Activated naive CD4-positive, alpha-beta T cell treated with anti-CD3 and anti-CD28 coated beads, Interleukin-2, amount 50 U/mL, for 24 hours (primary cell): ENCODE measurements around the gene FBXO3.

Source experiments
- H3K27ac Mint-ChIP-seq: one replicate; pipeline ENCODE4 v1.8.0; 2021; ENCODE audit warnings: mild to moderate bottlenecking, mixed read lengths
- H3K27me3 Mint-ChIP-seq: one replicate; pipeline ENCODE4 v1.8.0; 2021; ENCODE audit warnings: mixed read lengths
- H3K36me3 Mint-ChIP-seq: one replicate; pipeline ENCODE4 v1.8.0; 2021; ENCODE audit warnings: mixed read lengths
- H3K4me1 Mint-ChIP-seq: one replicate; pipeline ENCODE4 v1.8.0; 2021; ENCODE audit warnings: mixed read lengths
- H3K4me3 Mint-ChIP-seq: one replicate; pipeline ENCODE4 v1.8.0; 2021; ENCODE audit warnings: mild to moderate bottlenecking, mixed read lengths
- H3K9me3 Mint-ChIP-seq: one replicate; pipeline ENCODE4 v1.8.0; 2021; ENCODE audit warnings: mixed read lengths

FBXO3 gene

DNA sequence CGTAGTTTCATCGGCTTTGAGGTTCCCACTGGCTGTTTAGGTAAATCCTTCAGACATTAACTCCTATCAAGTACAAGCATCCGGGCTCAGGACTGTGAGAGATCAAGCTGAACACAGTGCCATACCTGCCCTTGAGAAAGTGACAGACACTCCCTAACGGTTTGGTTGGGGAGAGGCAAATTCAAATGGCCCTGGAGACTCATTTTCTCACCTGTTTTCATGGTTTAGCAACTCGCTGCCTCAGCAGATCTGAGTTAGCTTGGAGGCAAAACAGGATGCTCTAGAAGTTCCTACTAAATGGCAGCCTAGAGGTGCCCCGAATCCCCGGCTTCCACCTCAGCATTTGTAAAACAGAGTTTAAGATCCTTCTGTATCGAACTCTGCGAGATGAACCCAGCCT is 3.6 kb upstream of the FBXO3 start:
- H3K4me3 Mint-ChIP-seq = no peak overlapping the region
- H3K27me3 Mint-ChIP-seq = peaks cover 8% of the 10 kb centered on the region

DNA sequence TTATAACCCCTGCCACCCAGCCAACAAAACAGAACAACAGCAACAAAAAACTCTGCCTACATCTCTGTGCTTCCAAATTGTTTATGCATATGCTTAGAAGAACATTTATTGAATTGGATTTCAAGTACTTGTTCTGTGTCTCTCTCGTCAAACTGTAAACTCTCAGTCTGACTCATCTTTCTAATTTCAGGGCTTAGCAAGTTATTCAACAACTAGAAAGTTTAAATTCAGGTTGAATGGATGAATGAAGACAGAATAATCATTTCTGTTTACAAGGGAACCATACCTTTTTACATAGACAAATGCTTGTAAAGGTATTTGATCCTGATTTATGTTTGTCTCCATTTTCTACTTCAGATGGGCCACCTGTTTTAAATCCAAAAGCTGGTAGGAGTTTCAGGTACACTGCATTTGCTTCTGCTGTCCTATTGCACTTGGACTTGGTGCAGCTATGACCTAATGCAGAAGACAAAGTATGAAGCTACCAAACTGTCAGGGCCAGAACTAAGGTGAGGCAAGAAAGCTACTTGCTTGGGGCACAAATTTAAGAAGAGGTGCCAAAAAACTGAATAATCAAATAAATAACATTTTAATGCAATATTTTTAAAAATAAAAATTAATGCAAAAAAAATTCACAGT is 1.6 kb upstream of the FBXO3 start:
- H3K9me3 Mint-ChIP-seq = no peaks in the 10 kb centered on the region
- H3K27ac Mint-ChIP-seq = no peak overlapping the region
- peaks cover 39% of the 10 kb centered on the region for H3K4me1 Mint-ChIP-seq
- H3K27me3 Mint-ChIP-seq = peaks cover 6% of the 10 kb centered on the region
- no peaks in the 10 kb centered on the region for H3K36me3 Mint-ChIP-seq
- peak overlapping the region; percentile 97 for H3K4me3 Mint-ChIP-seq

More for the DNA sequence above, 3.6 kb upstream of the FBXO3 start:
- Mint-ChIP-seq H3K9me3 (no peaks in the 10 kb centered on the region), H3K27ac (no peak overlapping the region), H3K4me1 (peaks cover 23% of the 10 kb centered on the region), H3K36me3 (no peaks in the 10 kb centered on the region)

DNA sequence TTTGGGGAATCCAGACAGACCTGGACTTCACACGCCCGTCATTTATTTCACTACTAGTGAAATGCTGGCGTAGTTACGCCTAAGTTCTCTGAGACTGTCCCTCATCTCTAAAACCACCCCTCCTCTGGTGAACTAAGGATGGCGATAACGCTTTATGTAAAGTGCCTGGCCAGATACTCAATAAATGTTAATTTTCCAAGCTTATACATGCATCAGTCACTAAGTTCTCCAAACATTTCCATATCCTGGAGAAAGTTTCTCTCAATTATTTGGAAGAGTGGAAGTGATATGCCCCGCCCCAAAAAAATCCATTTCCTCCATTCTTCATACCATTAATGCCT is 1.1 kb upstream of the FBXO3 start:
- Mint-ChIP-seq H3K4me1 (peaks cover 39% of the 10 kb centered on the region), H3K27ac (no peak overlapping the region), H3K4me3 (peak overlapping the region; percentile 97), H3K9me3 (no peaks in the 10 kb centered on the region), H3K27me3 (peaks cover 6% of the 10 kb centered on the region), H3K36me3 (no peaks in the 10 kb centered on the region)

DNA sequence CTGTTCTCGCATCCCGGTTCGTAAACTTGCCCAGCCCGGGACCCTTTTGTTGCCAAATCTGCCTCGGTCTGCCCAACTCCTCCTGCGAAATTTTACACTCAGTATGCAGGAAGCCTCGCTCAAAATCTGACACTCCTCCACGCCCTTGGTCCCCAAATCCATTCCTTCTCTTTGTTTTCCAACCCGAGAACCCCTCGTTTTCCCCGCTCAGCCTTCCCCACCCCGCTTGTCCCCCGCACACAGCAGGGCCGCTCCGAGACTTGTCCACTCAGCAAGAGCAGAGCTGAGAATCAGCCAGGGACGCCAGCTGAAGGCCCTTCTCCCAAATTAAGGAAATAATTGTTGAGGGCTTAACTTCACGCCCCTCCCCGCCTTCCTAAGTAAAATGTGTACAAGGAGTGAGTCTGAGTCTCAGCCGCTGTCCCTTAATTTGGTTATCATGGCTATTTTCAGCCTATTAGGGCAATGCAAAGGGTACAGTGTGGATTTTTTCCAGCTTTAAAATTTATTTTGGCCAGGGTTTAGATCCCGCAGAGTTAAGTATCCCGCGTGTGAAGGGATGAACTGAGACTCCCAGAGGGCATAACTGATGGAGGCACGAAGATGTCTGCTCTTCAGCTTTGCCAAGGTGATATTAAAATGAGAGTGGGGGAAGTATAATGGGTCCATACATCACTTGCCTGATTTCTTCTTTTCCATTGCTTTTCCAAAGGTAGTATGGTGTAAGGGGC is 581 bp upstream of the FBXO3 start:
- Mint-ChIP-seq H3K4me3 (peak overlapping the region; percentile 97), H3K27me3 (peaks cover 4% of the 10 kb centered on the region), H3K4me1 (peaks cover 44% of the 10 kb centered on the region), H3K9me3 (no peaks in the 10 kb centered on the region), H3K27ac (peak overlapping the region; percentile 85), H3K36me3 (no peaks in the 10 kb centered on the region)

DNA sequence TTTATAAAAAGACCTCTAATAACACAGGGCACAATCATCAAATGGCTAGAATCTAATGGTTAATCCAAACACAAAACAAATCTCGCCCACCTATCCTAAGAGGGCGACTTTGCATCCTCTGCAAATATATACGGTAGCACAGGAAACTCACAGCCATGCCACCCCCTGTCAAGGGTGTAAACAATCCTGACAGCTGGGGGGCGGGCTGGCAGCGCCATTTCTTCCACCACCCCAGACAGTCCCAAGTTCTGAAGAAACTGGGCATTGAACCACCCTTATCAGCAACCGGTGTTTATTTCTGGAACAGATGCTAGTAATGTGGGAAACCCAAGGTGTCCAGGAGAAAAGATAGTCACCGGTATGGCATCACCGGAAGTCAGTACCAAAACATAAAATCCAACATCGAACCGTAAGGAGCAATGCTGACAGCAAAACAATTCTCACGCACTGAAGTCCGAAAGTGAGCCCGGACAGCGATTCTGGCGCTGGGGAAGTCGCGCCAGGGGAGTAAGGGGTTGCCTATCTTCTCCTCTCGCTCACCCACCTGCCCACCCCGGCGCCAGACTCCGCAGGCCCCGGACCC is 825 bp downstream of the FBXO3 start:
- no peaks in the 10 kb centered on the region for H3K27me3 Mint-ChIP-seq
- peaks cover under 1% of the 10 kb centered on the region for H3K36me3 Mint-ChIP-seq
- H3K27ac Mint-ChIP-seq = peak overlapping the region; percentile 68
- peak overlapping the region; percentile 97 for H3K4me3 Mint-ChIP-seq
- H3K9me3 Mint-ChIP-seq = no peaks in the 10 kb centered on the region
- peaks cover 49% of the 10 kb centered on the region for H3K4me1 Mint-ChIP-seq

DNA sequence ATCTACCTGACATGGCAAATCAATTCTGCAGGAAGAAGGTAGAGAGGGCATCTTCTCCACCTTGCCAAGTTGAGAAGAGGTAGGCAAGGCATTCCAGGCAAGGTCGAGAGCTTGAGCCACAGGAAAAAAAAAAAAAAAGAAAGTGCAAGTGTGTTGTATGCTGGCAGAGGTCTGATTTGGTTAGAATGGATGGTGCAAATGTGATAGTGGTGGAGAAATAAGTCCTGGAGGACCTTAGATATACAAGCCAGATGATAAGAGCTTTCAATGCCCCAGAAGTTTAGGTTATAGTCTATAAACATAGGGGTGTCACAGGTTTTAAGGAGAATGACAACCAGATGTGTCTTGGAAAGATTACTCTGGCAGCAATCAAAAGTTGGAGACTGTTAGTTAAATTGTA is 1.4 kb downstream of the FBXO3 start:
- Mint-ChIP-seq H3K4me1 (peaks cover 49% of the 10 kb centered on the region), H3K4me3 (peak overlapping the region; percentile 97), H3K27ac (peak overlapping the region; percentile 61), H3K27me3 (no peaks in the 10 kb centered on the region), H3K36me3 (peaks cover 2% of the 10 kb centered on the region), H3K9me3 (no peaks in the 10 kb centered on the region)

DNA sequence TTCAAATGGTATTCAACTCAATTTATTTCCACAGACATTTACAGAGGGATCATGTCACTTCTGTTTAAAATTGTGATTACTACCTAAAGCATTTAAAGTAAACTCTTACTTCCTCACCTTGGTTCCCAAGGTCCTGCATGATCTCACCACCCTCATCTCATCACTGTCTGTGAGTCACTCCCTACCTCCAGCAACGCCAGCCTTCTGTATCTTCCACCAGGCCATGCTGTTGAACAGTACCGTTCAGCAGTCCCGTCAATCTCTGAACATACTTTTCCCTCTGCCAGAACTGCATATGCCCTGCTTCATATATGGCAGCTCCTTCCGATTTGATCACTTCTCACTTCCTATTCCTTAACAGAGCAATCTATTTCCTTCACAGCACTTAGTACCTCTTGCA is 2.0 kb downstream of the FBXO3 start:
- no peaks in the 10 kb centered on the region for H3K27me3 Mint-ChIP-seq
- H3K4me3 Mint-ChIP-seq = peak overlapping the region; percentile 97
- peaks cover 49% of the 10 kb centered on the region for H3K4me1 Mint-ChIP-seq
- peaks cover 2% of the 10 kb centered on the region for H3K36me3 Mint-ChIP-seq
- peak overlapping the region; percentile 61 for H3K27ac Mint-ChIP-seq
- H3K9me3 Mint-ChIP-seq = no peaks in the 10 kb centered on the region

DNA sequence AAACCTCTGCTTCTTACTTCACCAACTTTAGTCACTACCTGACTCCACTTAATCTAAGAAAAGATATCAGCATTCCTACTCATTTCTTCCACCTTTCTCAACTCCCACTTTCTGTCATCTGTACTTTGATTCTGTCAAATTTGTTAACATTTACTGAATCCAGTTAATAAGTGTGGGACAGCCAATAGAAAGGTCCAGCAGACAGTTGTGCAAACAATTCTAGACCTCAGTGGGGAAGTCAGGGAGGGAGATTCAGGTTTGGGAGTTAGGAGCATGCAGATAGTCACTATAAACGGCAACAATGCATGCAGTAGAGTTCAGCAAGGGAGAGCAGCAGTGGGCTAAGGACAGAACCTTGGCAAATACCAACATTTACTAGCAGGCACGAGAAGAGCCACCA is 4.1 kb downstream of the FBXO3 start:
- peaks cover 10% of the 10 kb centered on the region for H3K36me3 Mint-ChIP-seq
- H3K9me3 Mint-ChIP-seq = no peaks in the 10 kb centered on the region
- no peak overlapping the region for H3K4me3 Mint-ChIP-seq
- no peak overlapping the region for H3K27ac Mint-ChIP-seq
- H3K27me3 Mint-ChIP-seq = no peaks in the 10 kb centered on the region
- H3K4me1 Mint-ChIP-seq = peaks cover 49% of the 10 kb centered on the region

DNA sequence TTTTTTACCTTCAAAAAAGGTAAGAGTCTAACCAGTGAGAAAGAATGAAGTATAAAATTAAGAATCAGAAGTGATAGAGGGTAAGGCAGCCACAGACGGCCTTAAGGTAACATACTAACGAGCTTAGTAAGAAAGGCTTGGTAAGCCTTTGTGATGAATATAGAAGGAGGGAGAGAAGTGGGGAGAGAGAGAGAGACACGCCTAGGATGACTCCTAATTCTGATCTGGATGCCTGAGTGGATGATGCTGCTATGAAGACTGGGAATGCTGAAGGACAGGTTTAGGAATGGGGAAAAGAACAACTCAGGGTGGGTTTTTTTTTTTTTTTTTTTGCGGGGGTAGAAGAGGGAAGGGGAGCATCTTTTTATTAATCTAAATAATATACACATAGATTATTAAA is 4.8 kb downstream of the FBXO3 start:
- peaks cover 14% of the 10 kb centered on the region for H3K36me3 Mint-ChIP-seq
- no peaks in the 10 kb centered on the region for H3K9me3 Mint-ChIP-seq
- no peak overlapping the region for H3K27ac Mint-ChIP-seq
- no peaks in the 10 kb centered on the region for H3K27me3 Mint-ChIP-seq
- H3K4me3 Mint-ChIP-seq = no peak overlapping the region
- peaks cover 43% of the 10 kb centered on the region for H3K4me1 Mint-ChIP-seq

DNA sequence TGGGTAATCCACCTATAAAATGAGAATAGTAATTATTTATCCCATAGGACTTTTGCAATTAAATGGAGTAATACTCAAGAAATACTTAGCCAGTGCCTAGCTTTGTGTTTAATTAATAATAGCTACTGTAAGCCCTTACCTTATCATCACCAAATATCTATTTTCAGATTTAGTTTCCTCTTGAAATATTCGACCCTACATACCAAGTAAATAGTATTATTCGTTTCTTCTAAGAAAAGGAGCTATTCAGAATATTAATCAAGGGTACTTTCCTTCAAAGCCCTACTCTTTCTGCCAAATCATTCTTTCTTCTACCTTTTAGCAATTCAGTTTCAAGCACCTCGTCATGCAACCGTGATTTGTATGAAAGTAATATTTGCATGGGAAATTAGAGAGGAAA is 6.7 kb downstream of the FBXO3 start:
- no peaks in the 10 kb centered on the region for H3K27me3 Mint-ChIP-seq
- no peak overlapping the region for H3K27ac Mint-ChIP-seq
- H3K9me3 Mint-ChIP-seq = no peaks in the 10 kb centered on the region
- H3K4me1 Mint-ChIP-seq = peaks cover 46% of the 10 kb centered on the region
- peaks cover 28% of the 10 kb centered on the region for H3K36me3 Mint-ChIP-seq
- no peak overlapping the region for H3K4me3 Mint-ChIP-seq

DNA sequence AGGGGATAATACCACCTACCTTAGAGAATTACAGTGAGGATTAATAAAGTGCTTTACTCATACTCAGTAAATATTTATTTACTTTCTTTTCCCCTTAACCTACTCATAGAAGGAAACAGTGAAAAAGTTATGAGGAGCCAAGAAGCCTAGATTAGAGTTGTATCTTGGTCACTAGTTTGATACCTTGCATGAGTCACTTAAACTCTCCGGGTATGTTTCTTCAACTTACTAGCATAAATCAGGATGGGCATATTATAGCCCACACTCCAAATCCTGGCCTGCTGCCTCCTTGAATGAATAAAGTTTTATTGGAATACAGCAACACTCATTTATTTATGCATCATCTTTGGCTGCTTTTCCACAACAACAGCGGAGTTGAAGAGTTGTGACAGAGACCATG is 8.2 kb downstream of the FBXO3 start:
- Mint-ChIP-seq H3K27me3 (no peaks in the 10 kb centered on the region), H3K36me3 (peaks cover 34% of the 10 kb centered on the region), H3K4me3 (no peak overlapping the region), H3K4me1 (peaks cover 40% of the 10 kb centered on the region), H3K27ac (no peak overlapping the region), H3K9me3 (no peaks in the 10 kb centered on the region)

DNA sequence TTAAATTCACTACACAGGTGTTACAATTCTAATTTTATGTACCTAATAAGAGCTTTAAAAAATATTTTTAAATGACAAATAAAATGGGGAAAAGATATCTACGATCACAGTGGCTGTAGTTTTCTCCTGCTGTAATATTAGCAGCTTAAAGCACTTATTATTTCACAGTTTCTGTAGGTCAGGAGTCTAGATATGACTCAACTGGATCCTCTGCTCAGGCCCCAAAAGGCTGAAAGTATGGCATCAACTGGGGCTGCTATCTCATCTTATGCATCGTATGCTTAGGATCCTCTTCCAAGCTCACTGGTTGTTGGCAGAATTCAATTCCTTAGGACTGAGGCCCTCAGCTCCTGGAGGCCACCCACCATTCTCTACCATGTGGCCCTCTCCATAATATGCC is 12.8 kb downstream of the FBXO3 start:
- Mint-ChIP-seq H3K27me3 (no peaks in the 10 kb centered on the region), H3K4me3 (no peak overlapping the region), H3K27ac (no peak overlapping the region), H3K4me1 (peaks cover 43% of the 10 kb centered on the region), H3K9me3 (no peaks in the 10 kb centered on the region), H3K36me3 (peaks cover 47% of the 10 kb centered on the region)

DNA sequence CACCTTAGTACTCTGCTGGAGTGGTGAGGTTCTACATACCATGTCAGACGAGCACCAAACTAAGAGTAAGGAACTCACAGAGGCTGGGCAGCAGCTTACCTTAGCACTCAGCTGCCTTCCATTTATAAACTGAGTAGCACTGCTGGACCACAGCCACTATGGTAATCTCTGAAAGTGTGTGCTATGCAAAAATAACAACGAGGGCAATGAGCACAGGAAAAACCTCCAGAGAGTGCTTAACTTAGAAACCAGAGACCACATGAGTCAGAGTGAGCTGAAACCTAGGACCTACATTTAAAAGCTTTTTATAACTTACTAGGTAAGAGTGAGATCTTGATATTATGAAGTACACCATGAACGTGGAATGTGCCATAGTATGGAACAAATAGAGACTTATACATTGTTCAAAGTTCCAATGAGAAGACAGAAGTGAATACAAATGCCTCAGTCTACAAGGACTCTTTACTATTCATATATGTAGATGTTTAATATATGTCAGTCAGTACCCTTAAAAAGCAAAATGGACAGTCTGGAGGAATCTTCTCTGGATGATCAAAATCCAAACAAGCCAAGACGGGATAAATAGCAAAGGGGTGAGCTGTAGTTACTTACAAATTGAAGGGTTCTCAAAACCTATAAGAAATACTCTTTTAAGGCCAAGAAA is 20.9 kb downstream of the FBXO3 start:
- Mint-ChIP-seq H3K4me3 (no peak overlapping the region), H3K27me3 (no peaks in the 10 kb centered on the region), H3K36me3 (peaks cover 5% of the 10 kb centered on the region), H3K4me1 (peaks cover 5% of the 10 kb centered on the region), H3K27ac (peak overlapping the region; percentile 36), H3K9me3 (no peaks in the 10 kb centered on the region)

DNA sequence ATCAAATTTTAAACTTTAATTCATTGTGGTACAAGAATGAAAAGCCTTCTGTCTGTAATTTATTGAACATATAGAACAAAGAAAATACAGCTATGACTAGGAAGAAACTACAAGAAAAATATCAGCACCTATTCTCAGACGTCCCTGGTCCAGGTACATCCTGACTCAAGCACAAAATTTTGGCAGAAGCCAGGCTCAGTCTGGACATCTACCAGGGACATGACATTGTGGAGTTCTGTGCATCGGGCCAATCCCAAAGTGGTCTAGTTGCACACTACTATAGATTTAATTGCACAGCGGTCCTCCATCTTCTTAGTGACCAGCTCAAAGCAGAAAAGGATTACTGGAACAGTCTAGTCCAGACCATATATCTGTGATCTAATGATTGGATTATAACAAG is 22.4 kb downstream of the FBXO3 start:
- no peaks in the 10 kb centered on the region for H3K27me3 Mint-ChIP-seq
- H3K36me3 Mint-ChIP-seq = peaks cover 7% of the 10 kb centered on the region
- no peak overlapping the region for H3K4me3 Mint-ChIP-seq
- peaks cover 5% of the 10 kb centered on the region for H3K4me1 Mint-ChIP-seq
- H3K27ac Mint-ChIP-seq = no peak overlapping the region
- H3K9me3 Mint-ChIP-seq = no peaks in the 10 kb centered on the region

DNA sequence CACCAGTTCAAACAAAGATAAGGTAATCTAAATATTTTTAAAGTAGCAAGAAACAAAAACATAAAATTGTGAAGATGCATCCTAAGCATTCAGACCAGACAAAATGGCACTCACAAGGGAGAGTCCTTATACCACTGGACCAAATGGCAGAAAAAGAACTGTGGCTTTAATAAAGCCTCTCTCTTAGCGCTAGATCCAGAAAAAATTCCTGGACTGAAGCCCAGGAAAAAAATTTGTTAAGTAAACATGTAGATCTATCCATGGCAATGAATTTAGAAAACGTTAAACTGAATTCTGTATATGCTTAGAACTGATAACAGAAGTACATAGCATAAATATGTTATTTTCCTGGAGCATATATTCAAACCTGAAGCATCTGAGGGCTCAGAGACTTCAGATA is 26.3 kb downstream of the FBXO3 start:
- Mint-ChIP-seq H3K4me3 (no peak overlapping the region), H3K4me1 (no peaks in the 10 kb centered on the region), H3K36me3 (peaks cover 9% of the 10 kb centered on the region), H3K9me3 (no peaks in the 10 kb centered on the region), H3K27me3 (no peaks in the 10 kb centered on the region), H3K27ac (no peak overlapping the region)

DNA sequence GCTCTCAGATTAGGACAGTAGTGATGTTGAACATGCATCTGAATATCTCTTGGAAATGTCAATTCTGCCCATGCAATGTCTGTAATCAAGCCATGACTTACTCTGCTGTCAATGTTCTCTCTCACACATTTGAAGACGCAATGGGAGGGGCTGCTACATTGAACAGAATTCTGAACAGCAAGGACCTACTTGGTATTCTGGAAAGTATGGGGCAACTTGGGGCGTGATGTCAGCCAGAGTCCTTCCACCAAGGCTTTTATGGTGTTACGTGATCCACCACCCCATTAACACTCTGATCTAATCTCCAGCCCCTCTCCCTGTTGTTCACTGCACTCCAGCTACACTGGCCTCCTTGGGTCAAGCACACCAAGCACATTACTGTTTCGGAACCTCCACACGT is 31.0 kb downstream of the FBXO3 start:
- H3K36me3 Mint-ChIP-seq = peaks cover 4% of the 10 kb centered on the region
- H3K4me1 Mint-ChIP-seq = no peaks in the 10 kb centered on the region
- H3K27ac Mint-ChIP-seq = no peak overlapping the region
- H3K9me3 Mint-ChIP-seq = no peaks in the 10 kb centered on the region
- no peak overlapping the region for H3K4me3 Mint-ChIP-seq
- H3K27me3 Mint-ChIP-seq = no peaks in the 10 kb centered on the region
